Epidermal melanocyte (primary cell): ENCODE measurements around the gene AHRR.
A peak's percentile ranks its signal among the peaks of the same experiment; 100 is the strongest.
"Not testable (repeated sequence)": the region's sequence is repeated elsewhere in the genome, so short reads cannot be mapped to it uniquely, and the experiment has no call there.

ENCODE experiments used
- DNase-seq: peaks from one replicate; pipeline ENCODE4 v3.0.0; 2011; ENCODE audit warnings: low spot score; ENCODE audit not compliant: insufficient read length

Gene AHRR

GRCh38 chr5:395156-395920 is 73.8 kb downstream of the AHRR start:
- peak; percentile 69 for DNase-seq

- no peak for DNase-seq
Measured at GRCh38 chr5:395921-396530, 74.5 kb downstream of the AHRR start.

GRCh38 chr5:396531-396961 is 75.0 kb downstream of the AHRR start:
- DNase-seq = no peak

- DNase-seq = not testable (repeated sequence)
Measured at GRCh38 chr5:398141-398474, 76.6 kb downstream of the AHRR start.

- no peak for DNase-seq
Measured at GRCh38 chr5:398475-399295, 77.2 kb downstream of the AHRR start.

GRCh38 chr5:399296-400281 is 78.1 kb downstream of the AHRR start:
- peak; percentile 90 for DNase-seq

GRCh38 chr5:400282-401145 is 79.0 kb downstream of the AHRR start:
- DNase-seq = peak; percentile 26

GRCh38 chr5:401146-402034 is 79.9 kb downstream of the AHRR start:
- DNase-seq = no peak

GRCh38 chr5:402219-402614 is 80.7 kb downstream of the AHRR start:
- not testable (repeated sequence) for DNase-seq

- no peak for DNase-seq
Measured at GRCh38 chr5:402615-403359, 81.3 kb downstream of the AHRR start.

GRCh38 chr5:403995-404394 is 82.5 kb downstream of the AHRR start:
- no peak for DNase-seq

GRCh38 chr5:404666-405241 is 83.2 kb downstream of the AHRR start:
- no peak for DNase-seq

- DNase-seq = no peak
Measured at GRCh38 chr5:405421-405820, 83.9 kb downstream of the AHRR start.

GRCh38 chr5:406041-406440 is 84.5 kb downstream of the AHRR start:
- no peak for DNase-seq

GRCh38 chr5:407051-407450 is 85.5 kb downstream of the AHRR start:
- no peak for DNase-seq

GRCh38 chr5:407801-408268 is 86.3 kb downstream of the AHRR start:
- no peak for DNase-seq

- DNase-seq = peak; percentile 13
Measured at GRCh38 chr5:410911-411517, 89.5 kb downstream of the AHRR start.

GRCh38 chr5:411728-412127 is 90.2 kb downstream of the AHRR start:
- no peak for DNase-seq
